Thoracic aorta endothelial cell (primary cell): Measurements from ENCODE around the gene G6PD. TPM values are rescaled to one million over a fixed set of nuclear protein-coding genes. Genes with fewer than 3 reads are reported as not detected.

ENCODE experiments used
- small RNA-seq: library from RNA; depleted of rRNA; stranded (forward); fragments of <200 nt; gene quantifications from one replicate; pipeline ENCODE3, GENCODE V24; 2012
- total RNA-seq: library from RNA; depleted of rRNA; stranded (reverse); fragments of >200 nt; gene quantifications from 2 replicates; pipeline ENCODE4 v1.2.3, GENCODE V29; 2012

The G6PD gene
- 92.0 and 104 TPM in 2 replicates for total RNA-seq

DNA sequence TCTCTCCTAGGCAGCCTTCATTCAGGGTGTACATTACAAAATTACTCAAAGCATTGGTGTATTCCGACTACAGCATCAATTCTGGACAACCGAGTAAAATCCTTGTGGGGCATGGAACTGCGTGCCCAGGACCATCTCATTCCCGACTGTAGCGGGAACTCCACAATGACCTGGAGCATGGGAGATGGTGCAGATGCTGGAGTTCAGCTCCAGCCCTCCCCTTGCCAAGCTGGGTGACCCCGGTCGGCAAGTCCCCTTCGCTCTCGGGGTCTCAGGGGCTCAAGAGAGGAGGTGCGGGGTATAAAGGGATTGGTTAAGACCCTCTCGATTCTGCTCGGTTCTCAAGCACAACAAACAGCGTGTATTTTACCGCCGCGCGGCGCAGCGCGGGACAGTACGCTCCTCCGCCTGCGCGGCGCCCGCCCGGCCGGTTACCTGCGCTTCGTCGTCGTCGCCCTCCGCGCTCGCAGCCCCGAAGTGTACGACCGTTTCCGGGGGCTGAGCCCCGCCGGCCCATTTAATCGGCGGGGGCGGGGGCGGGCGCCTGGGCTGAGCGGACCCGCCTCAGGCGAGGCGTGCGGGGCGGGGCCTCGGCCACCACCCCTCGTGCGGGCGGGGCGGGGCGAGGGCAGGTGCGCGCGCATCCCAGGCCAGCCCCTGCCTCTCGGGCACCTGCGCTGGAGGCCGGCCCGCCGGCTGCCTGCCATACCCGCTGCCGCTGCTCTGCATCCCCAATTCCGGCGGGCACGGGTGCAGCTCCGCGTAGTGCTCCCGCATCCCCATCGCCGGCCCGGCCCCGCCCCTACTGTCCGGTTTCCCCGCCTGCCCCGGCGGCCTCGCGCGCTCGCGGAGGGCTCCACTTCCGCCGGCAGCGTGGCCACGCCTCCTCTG is at the start of gene G6PD:
G6PD (minus strand) TSS at position 493 of the 891 bp plus-strand sequence. CDS start 691 bp downstream, outside the sequence.

DNA sequence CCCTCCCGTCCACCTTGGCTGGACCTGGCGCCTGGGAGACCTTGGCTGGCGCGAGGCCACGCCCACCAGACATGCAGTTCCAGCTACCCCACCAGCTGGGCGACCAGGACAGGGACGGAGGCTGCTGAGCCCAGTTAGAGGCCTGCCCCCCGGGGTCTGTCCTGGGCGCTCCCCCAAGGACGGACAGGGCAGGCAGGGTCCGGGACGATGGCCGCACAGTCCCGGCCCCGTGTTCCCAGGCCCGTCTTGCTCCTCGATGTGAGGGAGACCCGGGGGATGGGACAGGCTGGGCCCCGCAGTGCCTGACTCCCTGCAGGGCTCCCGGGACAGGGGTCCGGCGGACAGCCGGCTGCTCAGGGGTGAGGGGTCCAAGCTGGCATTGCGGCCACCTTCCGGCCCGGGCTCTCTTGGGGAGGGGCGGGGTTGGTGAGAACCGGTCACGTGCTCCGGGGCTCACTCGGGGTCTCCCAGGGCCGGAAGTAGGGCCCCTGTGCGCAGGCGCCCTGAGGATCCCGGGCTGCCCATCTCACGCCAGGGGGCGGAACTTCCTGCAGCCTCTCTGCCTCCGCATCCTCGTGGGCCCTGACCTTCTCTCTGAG is 38.0 kb upstream of the G6PD start, which contains the start of gene CTAG1A:
CTAG1A (plus strand) TSS at position 549 of the 599 bp plus-strand sequence. CDS start 74 bp downstream, outside the sequence.

DNA sequence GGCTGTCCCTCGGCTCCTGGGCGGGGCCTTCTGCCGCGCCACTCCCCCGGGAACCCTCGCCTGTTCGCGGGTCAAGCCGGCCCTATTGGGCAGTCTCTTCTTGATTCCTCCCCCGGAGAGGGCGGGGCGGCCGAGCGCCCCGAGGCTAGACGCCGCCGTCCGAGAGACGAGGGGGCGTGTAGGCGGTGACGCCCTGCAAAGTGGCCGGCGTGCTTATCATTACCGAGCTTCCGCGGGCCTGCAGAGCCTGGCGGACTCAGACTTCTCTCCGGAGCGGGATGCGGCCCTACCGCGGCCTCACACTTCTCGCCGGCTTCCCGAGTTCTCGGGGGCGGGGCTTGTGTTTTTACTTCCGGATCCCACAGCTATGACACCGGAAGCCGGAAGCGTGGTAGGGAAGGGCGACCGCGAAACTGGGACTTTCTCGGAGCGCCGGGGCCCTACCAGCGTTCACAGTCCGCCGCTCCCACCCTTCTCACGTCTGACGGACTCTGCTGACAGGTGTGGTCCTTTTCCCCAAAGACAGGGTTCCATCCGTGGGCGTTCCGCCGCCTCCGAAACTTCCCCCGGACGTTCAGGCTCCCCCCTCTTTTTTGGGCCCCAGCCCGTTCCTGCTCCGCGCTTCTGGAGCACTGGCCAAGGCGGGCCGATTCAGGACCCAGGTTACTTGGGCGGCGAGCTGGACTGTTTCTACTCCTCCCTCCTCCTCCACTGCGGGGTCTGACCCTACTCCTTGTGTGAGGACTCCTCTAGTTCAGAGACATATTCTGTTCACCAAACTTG is 790 bp upstream of the G6PD start, which contains the start of gene IKBKG:
IKBKG (plus strand) TSS at position 376 of the 783 bp plus-strand sequence. CDS start 4,383 bp downstream, outside the sequence.

DNA sequence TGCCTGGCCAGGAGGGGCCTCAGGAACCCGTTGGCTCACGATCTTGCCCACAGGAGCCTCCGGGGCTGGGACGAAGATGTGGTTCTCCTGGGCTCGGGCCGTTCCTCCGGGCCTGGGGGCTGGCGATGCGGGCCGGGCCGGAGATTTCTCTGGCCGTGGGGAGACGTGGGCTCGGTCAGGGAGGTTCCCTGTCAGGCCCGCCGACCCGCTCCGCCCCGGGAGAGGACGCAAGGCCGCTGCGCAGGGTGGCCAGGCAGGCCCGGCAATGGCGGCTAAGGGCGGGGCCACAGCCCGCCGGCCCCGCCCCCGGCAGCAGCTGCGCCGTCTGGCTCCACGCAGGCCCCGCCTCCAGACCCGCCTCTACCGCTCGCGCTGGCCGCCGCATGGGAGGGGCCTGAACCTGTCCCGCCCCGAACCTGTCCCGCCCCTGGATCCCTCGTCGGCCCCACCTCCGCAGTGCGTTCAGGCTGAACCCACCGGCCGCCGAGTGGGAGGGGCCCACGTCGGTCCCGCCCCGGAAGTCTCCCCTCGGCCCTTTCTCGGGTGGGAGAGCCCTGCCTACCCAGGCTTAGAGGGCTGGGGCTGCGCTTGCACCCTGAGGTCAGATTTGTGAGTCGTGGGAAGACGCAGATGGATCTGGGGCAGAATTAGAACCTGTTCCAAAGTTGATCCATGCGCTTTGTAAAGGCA is 30.5 kb downstream of the G6PD start, which contains the start of gene FAM3A:
FAM3A (minus strand) TSS at position 267 of the 690 bp plus-strand sequence. CDS start 460 bp downstream, outside the sequence.

DNA sequence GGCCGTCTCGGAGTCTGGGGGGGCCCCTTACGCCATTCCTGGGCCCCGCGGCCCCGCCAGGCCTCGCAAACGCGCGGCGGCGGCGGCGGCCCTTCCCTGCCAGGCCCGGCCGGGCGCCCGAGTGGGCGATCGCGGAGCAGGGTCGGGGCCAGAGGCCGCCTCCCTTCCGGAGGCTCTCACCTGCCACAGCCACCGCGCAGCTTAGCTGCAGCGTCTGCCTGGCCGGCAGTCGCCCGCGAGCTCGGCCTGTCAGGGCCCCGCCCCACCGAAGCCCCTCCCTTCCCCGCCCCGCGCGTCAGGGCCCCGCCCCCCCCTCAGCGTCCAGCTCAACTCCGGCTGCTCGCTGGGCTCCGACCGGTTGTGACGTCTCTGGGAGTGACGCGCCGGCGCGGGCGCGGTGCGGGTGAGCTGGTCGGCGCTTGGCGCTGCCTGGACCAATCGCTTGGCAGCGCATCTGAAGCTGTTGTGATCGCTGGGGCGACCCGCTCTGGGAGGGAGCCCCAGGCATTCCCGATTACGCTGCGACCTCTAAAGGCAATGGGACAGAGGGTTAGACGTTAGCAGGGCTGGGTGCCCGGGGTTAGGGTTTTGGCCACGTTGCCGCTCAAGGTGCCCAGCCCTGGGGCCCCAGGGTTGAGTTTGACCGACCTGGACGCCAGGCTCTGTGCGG is 56.1 kb downstream of the G6PD start, which contains the start of gene SLC10A3:
SLC10A3 (minus strand) TSS at position 216 of the 670 bp plus-strand sequence. CDS start 1,689 bp downstream, outside the sequence.

DNA sequence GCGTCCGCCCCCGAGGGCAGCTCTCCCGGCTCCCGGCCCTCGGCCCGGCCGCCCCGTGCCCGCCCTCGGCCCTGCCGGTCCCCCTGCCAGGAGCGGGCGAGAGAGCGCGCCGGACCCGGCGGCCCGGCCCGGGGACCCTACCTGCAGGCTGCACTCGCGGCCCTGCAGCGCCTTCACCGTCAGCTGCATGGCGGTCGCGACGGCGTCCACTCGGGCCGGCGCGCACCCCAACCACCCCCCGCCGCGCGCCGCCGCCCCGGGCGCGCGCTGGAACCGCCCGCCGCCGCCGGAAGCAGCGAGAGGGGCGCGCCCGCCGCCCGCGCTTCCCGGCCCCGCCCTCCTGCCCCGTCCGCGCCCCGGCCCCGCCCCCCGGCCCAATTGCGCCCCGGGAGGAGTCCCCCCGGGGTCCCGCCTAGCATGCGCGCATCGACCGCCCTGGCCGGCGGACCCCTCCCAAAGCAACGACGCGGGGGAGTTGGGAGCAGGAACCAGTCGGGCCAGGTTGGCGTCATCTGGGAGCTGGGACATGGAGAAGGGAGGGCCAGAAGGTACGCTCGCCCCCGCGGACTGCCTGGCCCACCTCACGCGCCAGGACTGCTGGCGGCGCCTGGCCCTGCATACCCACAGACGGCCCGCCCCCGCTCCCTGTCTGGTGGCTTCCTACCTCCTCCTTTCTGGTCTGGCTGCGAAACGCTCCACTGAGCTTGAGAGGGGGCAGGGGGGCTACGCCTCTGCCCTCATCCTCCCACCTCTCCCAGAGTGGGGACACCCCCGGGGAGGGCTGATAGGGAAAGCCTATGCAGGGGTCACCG is 60.0 kb downstream of the G6PD start, which contains the start of gene UBL4A:
UBL4A (minus strand) TSS at position 220 of the 812 bp plus-strand sequence; CDS start at position 189, 31 bp downstream.

Small RNAs within 50 kb of the gene (small RNA-seq; reads per million reads assigned to genes)
- gene RN7SL697P = not detected

Other genes with a start within 250 kb of the G6PD start
- gene FLNA, start 172.2 kb downstream of the G6PD start, total RNA-seq = 1,397 and 1,424 TPM in 2 replicates
- gene EMD, start 167.6 kb downstream of the G6PD start, total RNA-seq = 32.3 and 38.3 TPM in 2 replicates
- gene RPL10, start 148.5 kb downstream of the G6PD start, total RNA-seq = 2,059 and 2,767 TPM in 2 replicates
- gene DNASE1L1, start 137.6 kb downstream of the G6PD start, total RNA-seq = 72.6 and 76.0 TPM in 2 replicates
- 19.4 and 23.1 TPM in 2 replicates for gene TAFAZZIN, start 135.3 kb downstream of the G6PD start, total RNA-seq
- 65.6 and 70.3 TPM in 2 replicates for gene ATP6AP1, start 118.2 kb downstream of the G6PD start, total RNA-seq
- gene GDI1, start 109.7 kb downstream of the G6PD start, total RNA-seq = 76.2 and 88.4 TPM in 2 replicates
- gene FAM50A, start 102.7 kb downstream of the G6PD start, total RNA-seq = 30.4 and 43.2 TPM in 2 replicates
- 8.4 and 13.8 TPM in 2 replicates for gene PLXNA3, start 88.6 kb downstream of the G6PD start, total RNA-seq
- gene LAGE3, start 67.6 kb downstream of the G6PD start, total RNA-seq = 8.5 and 12.9 TPM in 2 replicates
- 32.4 and 32.8 TPM in 2 replicates for gene UBL4A, start 60.2 kb downstream of the G6PD start, total RNA-seq
- 17.3 and 18.7 TPM in 2 replicates for gene SLC10A3, start 56.2 kb downstream of the G6PD start, total RNA-seq
- 14.5 and 18.2 TPM in 2 replicates for gene FAM3A, start 30.6 kb downstream of the G6PD start, total RNA-seq
- 20.2 and 21.4 TPM in 2 replicates for gene IKBKG, start 774 bp upstream of the G6PD start, total RNA-seq
- not detected in 2 replicates for gene CTAG1A, start 38.3 kb upstream of the G6PD start, total RNA-seq
- not detected in 2 replicates for gene CTAG1B, start 72.4 kb upstream of the G6PD start, total RNA-seq
- gene CTAG2, start 106.7 kb upstream of the G6PD start, total RNA-seq = not detected in 2 replicates
- 4.1 and 4.7 TPM in 2 replicates for gene GAB3, start 204.2 kb upstream of the G6PD start, total RNA-seq
- gene DKC1, start 216.0 kb upstream of the G6PD start, total RNA-seq = 68.1 and 109 TPM in 2 replicates